GM12878 (cell line): ENCODE measurements around the gene PRDM1. TPM values are rescaled to one million over a fixed set of nuclear protein-coding genes. Genes with fewer than 3 reads are reported as not detected.

Experiments
- ATAC-seq: fragments of 200-7000 bp; cut with Tn5 transposase; 3 replicates; pipeline ENCODE4 v1.9.1; 2020; ENCODE audit warnings: mild to moderate bottlenecking, moderate library complexity
- BruUV-seq: library from RNA; stranded (reverse); fragments of 400-500 nt; replicated peaks from 2 replicates; lab custom pipeline; 2021; lab: Mats Ljungman, UMichigan
- CTCF ChIA-PET: fragments of 300-600 bp; sonication (Branson Sonifier 250); formaldehyde crosslinking; extraction: SDS; loops from one replicate; lab custom pipeline; 2021; ENCODE audit warnings: inconsistent platforms; lab: Yijun Ruan, JAX
- POLR2A ChIA-PET: fragments of 350-600 bp; formaldehyde crosslinking; extraction: SDS; loops from one replicate; lab custom pipeline; 2021; ENCODE audit warnings: inconsistent platforms; lab: Charles Lee
- RAD21 ChIA-PET: fragments of 300-600 bp; sonication (Branson Sonifier 250); formaldehyde crosslinking; loops from one replicate; lab custom pipeline; 2023; ENCODE audit warnings: antibody characterized with exemption; ENCODE audit not compliant: unreplicated experiment; lab: Charles Lee
- SMC1A ChIA-PET: fragments of 300-600 bp; sonication (Branson Sonifier 250); formaldehyde crosslinking; loops from one replicate; lab custom pipeline; 2023; ENCODE audit not compliant: unreplicated experiment, uncharacterized antibody; lab: Charles Lee
- DNase-seq: peaks from one replicate; pipeline ENCODE4 v3.0.0-alpha.2; 2011; ENCODE audit warnings: low read depth, low spot score
- FAIRE-seq: peaks from 3 replicates; lab custom pipeline; 2011; peaks lifted over from hg19 to GRCh38; lab: Jason Lieb, UNC
- H2AFZ ChIP-seq: 2 replicates; pipeline ENCODE4 v1.6.0; 2011; ENCODE audit warnings: low read depth, low read length, control low read depth; ENCODE audit not compliant: control insufficient read depth
- H3K27ac ChIP-seq: 2 replicates; pipeline ENCODE4 v1.5.1; 2011; ENCODE audit warnings: control low read depth; ENCODE audit not compliant: control insufficient read depth, insufficient read depth
- H3K27me3 ChIP-seq, 2 experiments: replicated peaks in 1 of 2; 2 replicates each; pipeline versions ENCODE4 v1.6.0 to v1.6.1; 2011; ENCODE audit warnings: low read length in 1 of 2; ENCODE audit not compliant: control insufficient read depth in 2 of 2, insufficient read depth in 2 of 2
- H3K36me3 ChIP-seq, 2 experiments: 2 replicates each; pipeline ENCODE4 v1.5.1; 2011; ENCODE audit warnings: low read length in 1 of 2; ENCODE audit not compliant: control insufficient read depth in 2 of 2, insufficient read depth in 2 of 2
- H3K4me1 ChIP-seq: 2 replicates; pipeline ENCODE4 v1.6.1; 2011; ENCODE audit warnings: mild to moderate bottlenecking, low read length, moderate library complexity, mixed read lengths; ENCODE audit not compliant: control insufficient read depth, insufficient read depth
- H3K4me2 ChIP-seq: 2 replicates; pipeline ENCODE4 v1.6.0; 2011; ENCODE audit warnings: control low read depth; ENCODE audit not compliant: control insufficient read depth, insufficient read depth
- H3K4me3 ChIP-seq: fragments of 200-600 bp; sonication (generic); 2 replicates; pipeline ENCODE4 v1.5.1; 2016
- H3K79me2 ChIP-seq: 2 replicates; pipeline ENCODE4 v1.6.0; 2011; ENCODE audit warnings: low read length; ENCODE audit not compliant: control insufficient read depth, insufficient read depth
- H3K9ac ChIP-seq: 2 replicates; pipeline ENCODE4 v1.8.0; 2011; ENCODE audit warnings: low read length, control low read depth, mixed read lengths; ENCODE audit not compliant: control insufficient read depth, insufficient read depth
- H3K9me3 ChIP-seq: replicated peaks from 3 replicates; pipeline ENCODE4 v1.5.1; 2011; ENCODE audit warnings: mild to moderate bottlenecking, low read length; ENCODE audit not compliant: control insufficient read depth, insufficient read depth
- H4K20me1 ChIP-seq: 2 replicates; pipeline ENCODE4 v1.6.0; 2011; ENCODE audit not compliant: control insufficient read depth, insufficient read depth
- CUX1 ChIP-seq: IDR thresholded peaks from 2 replicates; pipeline ENCODE4 v1.6.1; 2012; ENCODE audit warnings: improper control_type of control experiment, low read depth, low read length; ENCODE audit not compliant: insufficient replicate concordance
- FOXK2 ChIP-seq: fragments of 450-650 bp; IDR thresholded peaks from 2 replicates; pipeline ENCODE4 v1.6.1; 2017; ENCODE audit warnings: mild to moderate bottlenecking, moderate library complexity
- FOXM1 ChIP-seq: IDR thresholded peaks from 2 replicates; pipeline ENCODE4 v1.6.1; 2012; ENCODE audit warnings: low read depth, mild to moderate bottlenecking, inconsistent platforms, low read length, moderate library complexity
- GABPA ChIP-seq: IDR thresholded peaks from 2 replicates; pipeline ENCODE4 v1.6.1; 2014; ENCODE audit warnings: antibody characterized with exemption, low read depth, mild to moderate bottlenecking, inconsistent platforms
- HDAC2 ChIP-seq: fragments of 200-600 bp; sonication (generic); IDR thresholded peaks from 2 replicates; pipeline ENCODE4 v1.6.1; 2017
- IKZF2 ChIP-seq, 2 experiments: fragments of 450-650 bp; IDR thresholded peaks; 2 replicates each; pipeline ENCODE4 v1.6.1; 2017; ENCODE audit warnings: mild to moderate bottlenecking in 2 of 2, moderate library complexity in 2 of 2
- JUND ChIP-seq: IDR thresholded peaks from 2 replicates; pipeline ENCODE4 v1.6.1; 2012; ENCODE audit warnings: low read depth, mild to moderate bottlenecking, low read length, improper control_type of control experiment, moderate library complexity
- NFXL1 ChIP-seq: fragments of 450-650 bp; IDR thresholded peaks from 2 replicates; pipeline ENCODE4 v1.6.1; 2017; ENCODE audit warnings: antibody characterized with exemption, mild to moderate bottlenecking, borderline replicate concordance
- NRF1 ChIP-seq: conservative IDR thresholded peaks from 2 replicates; pipeline ENCODE4 v1.6.1; 2011; ENCODE audit warnings: mild to moderate bottlenecking, low read depth, low read length, improper control_type of control experiment
- PAX8 ChIP-seq: fragments of 450-650 bp; IDR thresholded peaks from 2 replicates; pipeline ENCODE4 v1.6.1; 2017; ENCODE audit warnings: mild to moderate bottlenecking, moderate library complexity
- RAD21 ChIP-seq: IDR thresholded peaks from 2 replicates; pipeline ENCODE4 v1.6.1; 2011; ENCODE audit warnings: mild to moderate bottlenecking, low read depth, low read length, moderate library complexity; ENCODE audit not compliant: insufficient read depth
- SIX5 ChIP-seq: IDR thresholded peaks from 2 replicates; pipeline ENCODE4 v1.6.1; 2011; ENCODE audit warnings: mild to moderate bottlenecking, low read depth, low read length, moderate library complexity; ENCODE audit not compliant: severe bottlenecking
- SMAD5 ChIP-seq: IDR thresholded peaks from 2 replicates; pipeline ENCODE4 v1.6.1; 2016; ENCODE audit warnings: antibody characterized with exemption, low read depth
- SREBF2 ChIP-seq: IDR thresholded peaks from 2 replicates; pipeline ENCODE4 v1.6.1; 2012; ENCODE audit warnings: mild to moderate bottlenecking, low read length
- TAF1 ChIP-seq: IDR thresholded peaks from 2 replicates; pipeline ENCODE4 v1.6.1; 2011; ENCODE audit warnings: mild to moderate bottlenecking, low read depth, low read length, borderline replicate concordance
- WRNIP1 ChIP-seq: IDR thresholded peaks from 2 replicates; pipeline ENCODE4 v1.6.1; 2011; ENCODE audit warnings: low read depth, low read length, improper control_type of control experiment, borderline replicate concordance
- YY1 ChIP-seq: IDR thresholded peaks from 2 replicates; pipeline ENCODE4 v1.6.1; 2011; ENCODE audit warnings: low read depth, mild to moderate bottlenecking, low read length
- ZBTB4 ChIP-seq: fragments of 450-650 bp; formaldehyde crosslinking; IDR thresholded peaks from 2 replicates; pipeline ENCODE4 v1.4.0; 2022; ENCODE audit warnings: mild to moderate bottlenecking, moderate library complexity
- WGBS: methylation state at CpG from one replicate; pipeline ENCODE4 v1.1.6; 2016; ENCODE audit warnings: low lambda C conversion rate; ENCODE audit not compliant: insufficient replicate concordance, insufficient coverage; ENCODE audit errors: missing lambda C conversion rate; 5-methylcytosine and 5-hydroxymethylcytosine counted together
- in situ Hi-C: fragments of 300-500 bp; cut with MboI; formaldehyde crosslinking; loops from 9 replicates; pipeline ENCODE4 v1.14.3; 2018; ENCODE audit warnings: mixed read lengths
- intact Hi-C: fragments of 100-400 bp; cut with micrococcal nuclease; formaldehyde crosslinking; loops from one replicate; pipeline ENCODE4 v1.14.2; 2022; ENCODE audit not compliant: unreplicated experiment
- polyA plus RNA-seq, 11 experiments: library from polyadenylated mRNA; depleted of rRNA in 4 of 11; unstranded in 6 of 11; stranded (reverse) in 5 of 11; fragments of >200 nt; fragmentation: Nextera tagmentation in 4 of 11; fragmentation: Illumina TruSeq in 1 of 11; extraction: Ambion mirVana in 4 of 11; extraction: Trizol in 1 of 11; gene quantifications; 1 replicate in 1 of 11; 2 replicates in 10 of 11; pipeline versions ENCODE4 v1.2.1 to v1.2.3, GENCODE V29; 2011 to 2016; ENCODE audit warnings: inconsistent platforms in 2 of 11, missing spikeins in 2 of 11, low read depth in 1 of 11
- total RNA-seq, 4 experiments: library from RNA; depleted of rRNA in 3 of 4; stranded (reverse); fragments of >200 nt in 3 of 4; fragmentation: Illumina TruSeq in 1 of 4; extraction: Trizol in 1 of 4; gene quantifications; 2 replicates each; pipeline versions ENCODE4 v1.2.1 to v1.2.3, GENCODE V29; 2013 to 2021

PRDM1 gene
- total and polyA plus RNA-seq, 10 of the 15 experiments (the other 5 are each of a cell fraction or from before 2014, with no cell fraction given), result 1.9 to 15.8 (median 4.1) TPM

GRCh38 chr6:106069478-106069877, 16.7 kb upstream of the PRDM1 start (continued):
- TF ChIP-seq CUX1 (no peak), IKZF2 (IDR thresholded peaks at IDR 0.05) (no peak), GABPA (no peak)

- DNase-seq (no peak), FAIRE-seq (no peak), ATAC-seq (no peak)
- intact Hi-C loops, result no loop called here
- H3K36me3 ChIP-seq, result no peaks in the 10 kb centered on the region
- RAD21 ChIA-PET, result no interaction called here
- SMC1A ChIA-PET, result no interaction called here
- no TSS peak for BruUV-seq
- in situ Hi-C loops, result loop anchor here (10.0 kb wide), 1 partner anchor 986 kb away; no protein-coding TSS in a partner anchor
- POLR2A ChIA-PET, result no interaction called here
- H3K4me2 ChIP-seq, result no peak overlapping the region
- 70% methylated on average over 1 of the region's 1 CpG for whole genome bisulfite sequencing
- H2AFZ ChIP-seq, result no peak overlapping the region
- no peaks in the 10 kb centered on the region for H4K20me1 ChIP-seq
- no peaks in the 10 kb centered on the region for H3K4me1 ChIP-seq
- no peak overlapping the region for H3K27ac ChIP-seq
- CTCF ChIA-PET, result no interaction called here
- no peaks in the 10 kb centered on the region for H3K79me2 ChIP-seq
- no peak overlapping the region for H3K4me3 ChIP-seq
- no peaks in the 10 kb centered on the region for H3K9me3 ChIP-seq
- H3K27me3 ChIP-seq, result peaks cover 2 to 5% of the 10 kb centered on the region in 2 experiments; a peak in 2 of 4 replicates
- H3K9ac ChIP-seq, result no peak overlapping the region
- no peak for TF ChIP-seq SREBF2
- TF ChIP-seq TAF1, result no peak
- no peak for TF ChIP-seq PAX8
- no peak for TF ChIP-seq JUND
- no peak for TF ChIP-seq YY1
- no peak for TF ChIP-seq SIX5
- TF ChIP-seq HDAC2, result no peak
- no peak for TF ChIP-seq ZBTB4 (CRISPR knock-in tag)
- no peak for TF ChIP-seq FOXM1
- TF ChIP-seq WRNIP1, result no peak
- TF ChIP-seq RAD21, result no peak
- TF ChIP-seq NRF1, result no peak
- no peak for TF ChIP-seq SMAD5
- no peak for TF ChIP-seq NFXL1
- TF ChIP-seq FOXK2, result no peak
Measured at GRCh38 chr6:106070636-106071035, 15.5 kb upstream of the PRDM1 start.
